Measurements from ENCODE around the gene ACD. TPM values are rescaled to one million over a fixed set of nuclear protein-coding genes. Genes with fewer than 3 reads are reported as not detected.

Gene ACD
- total and polyA plus RNA-seq, 2 of the 4 experiments (the other 2 are of a cell fraction) = 15.6 to 31.1 TPM

GRCh38 chr16:67664871-67665270, 4.8 kb upstream of the ACD start:
- H3K23ac ChIP-seq (ENCODE audit: low read depth, low read length) = no peak overlapping the region
- no peak overlapping the region for H4K5ac ChIP-seq (ENCODE audit: low read depth, low read length)
- no peak for DNase-seq
- H3K27me3 ChIP-seq (ENCODE audit: control insufficient read depth, insufficient read depth, low read length) = no peaks in the 10 kb centered on the region
- intact Hi-C loops (cut with micrococcal nuclease) = no loop called here
- H2AK9ac ChIP-seq (replicated peaks; ENCODE audit: low read depth, low read length, poor library complexity) = no peak overlapping the region
- H3K14ac ChIP-seq (replicated peaks; ENCODE audit: low read depth, low read length) = no peak overlapping the region
- H2AK5ac ChIP-seq (ENCODE audit: low read depth, low read length) = no peak overlapping the region
- H3K4me1 ChIP-seq (ENCODE audit: control insufficient read depth, insufficient read depth, low read length) = peaks cover 12% of the 10 kb centered on the region
- ChIA-PET POLR2A (ENCODE audit: unreplicated experiment) (no interaction called here), CTCF (interaction anchor here (1.5 kb wide), 1 partner anchor 144 kb away, joined by 9 read pairs; no protein-coding TSS in a partner anchor)
- H3K4me2 ChIP-seq (ENCODE audit: low read depth, low read length) = no peak overlapping the region
- peaks cover 2% of the 10 kb centered on the region; the same call in 1 of the 2 replicates for H3K36me3 ChIP-seq (ENCODE audit: control insufficient read depth, insufficient read depth, low read length)
- H3K9me1 ChIP-seq (ENCODE audit: insufficient read depth, low read length) = no peaks in the 10 kb centered on the region
- peaks cover 2% of the 10 kb centered on the region for H4K20me1 ChIP-seq (ENCODE audit: insufficient read depth, low read length)
- no TSS peak for BruUV-seq (replicated peaks)
- in situ Hi-C loops (cut with MboI; ENCODE audit: low sequenced_read_pairs) = loop anchor here (10.0 kb wide), 1 partner anchor 140 kb away; the partner anchor contains the start of gene RIPOR1
- no peaks in the 10 kb centered on the region for H3K9me3 ChIP-seq (ENCODE audit: control insufficient read depth, insufficient read depth, low read length)
- H2BK120ac ChIP-seq (ENCODE audit: low read depth, low read length) = no peak overlapping the region
- H4K91ac ChIP-seq (ENCODE audit: insufficient read depth, low read depth, low read length) = no peak overlapping the region
- H3K4me3 ChIP-seq (ENCODE audit: insufficient read depth, low read depth, low read length) = no peak overlapping the region
- H3K9ac ChIP-seq (ENCODE audit: low read depth, low read length) = no peak overlapping the region
- no peak overlapping the region for H3K4ac ChIP-seq (ENCODE audit: low read depth, low read length)
- H2BK20ac ChIP-seq (ENCODE audit: low read depth, low read length) = no peak overlapping the region
- H2BK15ac ChIP-seq (ENCODE audit: low read depth, low read length) = no peak overlapping the region
- no peak overlapping the region for H3K56ac ChIP-seq (ENCODE audit: extremely low read depth, insufficient read depth, low read length)
- H3K27ac ChIP-seq (ENCODE audit: insufficient read depth, low read length) = no peak overlapping the region
- no peak overlapping the region for H2AFZ ChIP-seq (replicated peaks; ENCODE audit: low read length, poor library complexity)
- 92% methylated on average over 3 of the region's 7 CpGs; no CpG with 5 or more reads in 1 of the 2 experiments for WGBS, 2 experiments (ENCODE audit: extremely low coverage in 2 of 2, insufficient read length in 1 of 2)
- TF ChIP-seq CEBPB (IDR thresholded peaks at IDR 0.05; ENCODE audit: low read depth, low read length) = no peak
- no peak for ATAC-seq (ENCODE audit: low read depth)
- dilution Hi-C loops (cut with HindIII; ENCODE audit: low sequenced_read_pairs, unreplicated experiment) = no loop called here
- H4K8ac ChIP-seq (ENCODE audit: low read depth in 2 of 2, low read length in 2 of 2) = no peak overlapping the region
- no peak overlapping the region for H3K18ac ChIP-seq (ENCODE audit: low read depth, low read length)
- peaks cover 4 to 14% of the 10 kb centered on the region in 2 experiments; a peak in 3 of 4 replicates for H3K79me1 ChIP-seq (ENCODE audit: low read depth in 1 of 2, low read length in 2 of 2)
- no peak overlapping the region for H2BK5ac ChIP-seq (ENCODE audit: low read depth, low read length, poor library complexity, severe bottlenecking)

Measured in IMR-90 (cell line).